Heart right ventricle (tissue), 16 donors: ENCODE results near the gene EEFSEC. TPM values are rescaled to one million over a fixed set of nuclear protein-coding genes. Genes with fewer than 3 reads are reported as not detected.

ENCODE experiments used
- ATAC-seq, 8 donors: fragments of 200-7000 bp; cut with Tn5 transposase; one replicate each; pipeline ENCODE4 v1.9.1; 2020; ENCODE audit warnings: mild to moderate bottlenecking in 8 of 8, moderate library complexity in 8 of 8, moderate number of reproducible peaks in 1 of 8
- DNase-seq, 2 donors: peaks; one replicate each; pipeline ENCODE4 v3.0.0-alpha.2; 2020
- H3K27ac ChIP-seq, 10 donors: fragments of 200-600 bp; sonication (generic) in 2 of 10; one replicate each; pipeline versions ENCODE4 v1.5.0 to v1.8.0; 2020 to 2022; ENCODE audit warnings: mild to moderate bottlenecking in 3 of 10
- H3K27me3 ChIP-seq, 7 donors: fragments of 200-600 bp; one replicate each; pipeline ENCODE4 v1.8.0; 2021 to 2022; ENCODE audit warnings: mild to moderate bottlenecking in 2 of 7
- H3K36me3 ChIP-seq, 9 donors: fragments of 200-600 bp; sonication (generic) in 1 of 9; one replicate each; pipeline versions ENCODE4 v1.5.0 to v1.8.0; 2020 to 2022; ENCODE audit warnings: mild to moderate bottlenecking in 2 of 9
- H3K4me1 ChIP-seq, 9 donors: fragments of 200-600 bp; sonication (generic) in 1 of 9; one replicate each; pipeline versions ENCODE4 v1.5.0 to v1.8.0; 2020 to 2022; ENCODE audit warnings: mild to moderate bottlenecking in 4 of 9
- H3K4me3 ChIP-seq, 10 donors: fragments of 200-600 bp; sonication (generic) in 2 of 10; one replicate each; pipeline versions ENCODE4 v1.5.0 to v1.8.0; 2020 to 2022; ENCODE audit warnings: mild to moderate bottlenecking in 7 of 10, moderate library complexity in 2 of 10
- H3K9me3 ChIP-seq, 11 donors: fragments of 200-600 bp in 10 of 11; sonication (generic) in 2 of 11; one replicate each; pipeline versions ENCODE4 v1.5.0 to v1.8.0; 2013 to 2022; ENCODE audit warnings: mild to moderate bottlenecking in 2 of 11, control low read depth in 1 of 11, moderate library complexity in 1 of 11
- CTCF ChIP-seq, 9 donors: fragments of 200-600 bp; sonication (generic) in 2 of 9; IDR thresholded peaks; one replicate each; pipeline versions ENCODE4 v1.5.0 to v1.8.0; 2021 to 2022; ENCODE audit warnings: antibody characterized with exemption in 9 of 9, mild to moderate bottlenecking in 5 of 9, moderate library complexity in 1 of 9
- WGBS, 2 donors: extraction: QIAGEN DNeasy Blood & Tissue Kit; methylation state at CpG; one replicate each; pipeline ENCODE4 v1.1.7; 2013; ENCODE audit warnings: inconsistent platforms in 1 of 2; 5-methylcytosine and 5-hydroxymethylcytosine counted together
- intact Hi-C, 10 donors: fragments of 100-400 bp; cut with DNase I; formaldehyde crosslinking; loops; one replicate each; pipeline versions ENCODE4 v1.11.1 to v1.14.2; 2022
- polyA plus RNA-seq, 2 donors: library from polyadenylated mRNA; stranded (reverse); fragments of 200-250 nt; gene quantifications; one replicate each; pipeline ENCODE4 v1.2.3, GENCODE V29; 2013
- total RNA-seq, 10 donors: library from RNA; stranded (reverse); fragmentation: NEBNext Ultra II Directional in 3 of 10; extraction: Animal tissue kit (Norgen Biotek cat#: 25700) in 3 of 10; gene quantifications; one replicate each; pipeline versions ENCODE4 v1.2.1 to v1.2.4, GENCODE V29; 2021 to 2023
- donor health status: Arrhythmogenic right ventricular cardiomyopathy.
- donor health status: ischemic (EF 13 %, LVEDD 7.1; RV severe dilation, severe dysfunction).
- donor health status: healthy with polysubstance abuse.
- donor health status: DM: no; HTN: yes; CAD: no.
- donor health status: DM: no; HTN: no; CAD: no.
- donor health status: ischemic (EF 25% LVEDD 6.9; RV normal size, moderate dysfunction).
- donor health status: ischemic (EF 25% LVEDD 5.7; RV mildly dilated, moderate dysfunction).
- donor health status: healthy.
- donor health status: DM: yes; HTN: yes; CAD: no.
- donor health status: Ischemic cardiomyopathy.
- donor health status: ischemic (EF 35%, LVEDD 5.7; RV mildly dilated, moderate dysfunction).
- donor health status: nonischemic (EF 11% LVEDD 7.7; RV severe dilation, severe dysfunction).
- donor health status: DM: yes; HTN: yes; CAD: no.
- donor health status: PGD.
- donor health status: ischemic (EF 29% LVEDD 5.4; RV normal size, mild dysfunction).
- donor health status: nonischemic (EF 23%, LVEDD 6.1; RV moderate dilation, normal function).

EEFSEC gene
- total and polyA plus RNA-seq, 12 donors = 16.5 to 29.5 (median 25.0) TPM

DNA sequence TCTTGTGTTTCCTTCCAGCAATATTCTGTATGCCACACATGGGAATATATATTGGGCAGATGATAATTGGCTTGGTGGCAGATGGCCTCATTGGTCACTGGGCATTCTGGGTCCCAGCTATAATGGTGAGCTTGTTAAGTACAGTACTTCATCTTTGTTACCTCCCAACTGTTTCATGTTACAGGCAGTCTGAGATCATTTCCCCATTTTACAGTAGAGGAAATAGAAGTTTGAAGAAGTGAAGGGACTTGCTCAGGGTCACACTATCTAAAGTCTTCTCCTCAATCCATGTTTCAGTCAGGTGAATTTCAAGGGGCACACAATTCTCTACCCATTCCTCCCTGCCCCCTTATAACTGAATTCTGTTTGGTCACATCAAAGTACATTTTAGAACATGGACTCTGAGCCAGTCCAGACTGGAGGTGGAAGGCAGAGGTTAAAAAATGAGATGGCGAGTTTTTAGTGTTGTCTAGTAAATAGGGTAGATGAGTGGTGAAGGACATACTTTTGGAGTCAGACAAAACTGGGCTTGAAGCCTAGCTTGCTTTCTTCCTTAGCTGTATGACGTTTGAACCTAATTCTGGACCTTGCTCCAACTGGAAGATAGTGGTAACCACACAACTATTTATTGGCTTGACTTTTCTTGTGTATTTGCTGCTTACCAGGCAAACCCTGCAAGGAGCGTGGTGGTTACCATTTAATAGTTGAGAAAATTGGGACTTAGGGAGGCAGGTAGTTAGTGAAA, 2.5 kb downstream of the EEFSEC start:
- intact Hi-C loops = no loop called here
- DNase-seq = peak in 1 of 2 donors; percentile 37
- H3K9me3 ChIP-seq = peaks cover 0 to 9% (median 0%) of the 10 kb centered on the region in 11 donors
- WGBS, 2 donors = 45 to 64% methylated on average over 3 of the region's 3 CpGs
- H3K4me1 ChIP-seq = peaks cover 6 to 43% (median 25%) of the 10 kb centered on the region in 9 donors
- peaks cover 0 to 29% (median 12%) of the 10 kb centered on the region in 9 donors for H3K36me3 ChIP-seq
- H3K27me3 ChIP-seq = no peaks in the 10 kb centered on the region
- no peak for TF ChIP-seq CTCF (IDR thresholded peaks at IDR 0.05)
- peak overlapping the region in 9 of 10 donors; percentile 25 to 98 (median 67) for H3K27ac ChIP-seq
- H3K4me3 ChIP-seq = no peak overlapping the region
- ATAC-seq = peak in 7 of 8 donors; percentile 36 to 81 (median 64)

GRCh38 chr3:128160661-128161060, 7.4 kb downstream of the EEFSEC start:
- Histone ChIP-seq H3K27me3 (no peaks in the 10 kb centered on the region), H3K9me3 (peaks cover 0 to 9% (median 0%) of the 10 kb centered on the region in 11 donors), H3K27ac (no peak overlapping the region), H3K4me1 (peaks cover 0 to 33% (median 7%) of the 10 kb centered on the region in 9 donors), H3K4me3 (no peak overlapping the region), H3K36me3 (peaks cover 0 to 29% (median 12%) of the 10 kb centered on the region in 9 donors)
- TF ChIP-seq CTCF (IDR thresholded peaks at IDR 0.05) = no peak
- no peak for DNase-seq
- intact Hi-C loops = no loop called here
- no peak for ATAC-seq
- 87 to 92% methylated on average over 5 of the region's 5 CpGs for WGBS, 2 donors

GRCh38 chr3:128163432-128163831, 10.2 kb downstream of the EEFSEC start:
- Histone ChIP-seq H3K4me3 (no peak overlapping the region), H3K36me3 (peaks cover 0 to 18% (median 0%) of the 10 kb centered on the region in 9 donors), H3K9me3 (no peaks in the 10 kb centered on the region), H3K4me1 (peaks cover 0 to 31% (median 15%) of the 10 kb centered on the region in 9 donors), H3K27ac (no peak overlapping the region), H3K27me3 (no peaks in the 10 kb centered on the region)
- WGBS, 2 donors = 70 to 95% methylated on average over 5 of the region's 5 CpGs
- ATAC-seq (no peak), DNase-seq (no peak)
- TF ChIP-seq CTCF (IDR thresholded peaks at IDR 0.05) = no peak
- intact Hi-C loops = no loop called here

DNA sequence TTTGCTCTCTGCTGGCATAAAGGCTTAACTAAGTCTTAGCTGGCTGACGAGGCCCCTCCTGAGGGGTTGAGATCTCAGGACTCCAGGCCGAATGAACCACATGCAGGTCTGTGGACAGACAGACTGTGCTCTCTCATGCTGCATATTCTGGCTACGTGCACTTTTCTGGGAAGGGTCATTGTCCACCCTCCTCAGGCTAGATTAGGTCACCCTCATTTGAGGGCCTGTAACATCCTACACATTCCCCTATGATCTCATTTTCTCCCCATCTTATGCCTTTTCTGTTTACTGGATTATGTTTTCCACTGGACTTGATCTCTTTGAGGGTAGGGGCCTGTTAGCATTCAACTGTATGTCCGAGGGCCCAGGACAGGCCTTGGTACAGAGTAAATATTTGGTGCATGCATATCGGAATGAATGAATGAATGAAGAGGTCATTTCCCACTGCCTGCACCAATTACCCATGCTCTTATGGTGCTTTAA, 13.7 kb downstream of the EEFSEC start:
- Histone ChIP-seq H3K4me3 (no peak overlapping the region), H3K27me3 (no peaks in the 10 kb centered on the region), H3K27ac (peak overlapping the region in 1 of 10 donors; percentile 67), H3K9me3 (no peaks in the 10 kb centered on the region), H3K36me3 (peaks cover 0 to 10% (median 0%) of the 10 kb centered on the region in 9 donors), H3K4me1 (peaks cover 0 to 46% (median 29%) of the 10 kb centered on the region in 9 donors)
- intact Hi-C loops = no loop called here
- no peak for DNase-seq
- no peak for TF ChIP-seq CTCF (IDR thresholded peaks at IDR 0.05)
- no peak for ATAC-seq
- 95 to 96% methylated on average over 5 of the region's 5 CpGs for WGBS, 2 donors
